ENCODE results near the gene CLDN9. TPM values are rescaled to one million over a fixed set of nuclear protein-coding genes. Genes with fewer than 3 reads are reported as not detected.
A peak's percentile ranks its signal among the peaks of the same experiment; 100 is the strongest.
"Not testable (repeated sequence)": the region's sequence is repeated elsewhere in the genome, so short reads cannot be mapped to it uniquely, and the experiment has no call there.

The CLDN9 gene
- polyA plus RNA-seq, 10 donors: 0.45 to 2.6 (median 1.3) TPM

DNA sequence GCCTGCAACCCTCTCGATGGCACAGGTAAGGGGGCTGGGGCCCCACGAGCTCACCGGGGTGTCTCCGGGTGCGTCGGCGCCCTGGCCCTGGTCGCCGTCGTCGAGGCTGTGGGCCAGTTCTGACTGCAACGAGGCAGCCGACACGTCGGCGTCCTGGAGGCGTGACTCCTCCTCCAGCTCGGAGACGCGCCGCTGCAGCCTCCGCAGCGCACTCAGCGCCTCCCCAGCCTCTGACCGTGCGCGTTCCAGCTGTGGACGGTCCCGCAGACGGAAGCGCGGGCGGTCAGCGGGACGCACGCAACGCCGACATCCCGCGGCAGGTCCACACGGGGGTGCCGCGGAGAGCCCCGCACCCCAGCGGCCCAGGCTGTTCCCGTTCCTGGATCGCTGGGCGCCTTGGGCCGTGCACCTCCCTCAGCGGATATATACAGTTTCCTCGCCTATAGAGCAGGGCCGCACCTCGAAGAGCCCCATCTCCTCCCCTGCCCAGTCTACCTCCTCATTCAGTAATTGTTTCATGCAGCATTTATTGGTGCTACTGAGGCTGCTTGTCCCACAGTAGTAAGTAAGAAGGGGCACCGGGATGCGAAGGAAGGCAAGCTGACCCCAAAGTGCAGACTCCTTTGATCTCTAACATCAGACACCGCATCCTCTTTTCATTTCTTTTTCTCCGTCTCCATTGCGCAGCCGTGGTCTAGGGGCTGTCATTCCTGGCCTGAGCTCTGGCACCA, 16.9 kb downstream of the CLDN9 start:
- peak in 2 of 3 donors; percentile 36 to 66 for DNase-seq

DNA sequence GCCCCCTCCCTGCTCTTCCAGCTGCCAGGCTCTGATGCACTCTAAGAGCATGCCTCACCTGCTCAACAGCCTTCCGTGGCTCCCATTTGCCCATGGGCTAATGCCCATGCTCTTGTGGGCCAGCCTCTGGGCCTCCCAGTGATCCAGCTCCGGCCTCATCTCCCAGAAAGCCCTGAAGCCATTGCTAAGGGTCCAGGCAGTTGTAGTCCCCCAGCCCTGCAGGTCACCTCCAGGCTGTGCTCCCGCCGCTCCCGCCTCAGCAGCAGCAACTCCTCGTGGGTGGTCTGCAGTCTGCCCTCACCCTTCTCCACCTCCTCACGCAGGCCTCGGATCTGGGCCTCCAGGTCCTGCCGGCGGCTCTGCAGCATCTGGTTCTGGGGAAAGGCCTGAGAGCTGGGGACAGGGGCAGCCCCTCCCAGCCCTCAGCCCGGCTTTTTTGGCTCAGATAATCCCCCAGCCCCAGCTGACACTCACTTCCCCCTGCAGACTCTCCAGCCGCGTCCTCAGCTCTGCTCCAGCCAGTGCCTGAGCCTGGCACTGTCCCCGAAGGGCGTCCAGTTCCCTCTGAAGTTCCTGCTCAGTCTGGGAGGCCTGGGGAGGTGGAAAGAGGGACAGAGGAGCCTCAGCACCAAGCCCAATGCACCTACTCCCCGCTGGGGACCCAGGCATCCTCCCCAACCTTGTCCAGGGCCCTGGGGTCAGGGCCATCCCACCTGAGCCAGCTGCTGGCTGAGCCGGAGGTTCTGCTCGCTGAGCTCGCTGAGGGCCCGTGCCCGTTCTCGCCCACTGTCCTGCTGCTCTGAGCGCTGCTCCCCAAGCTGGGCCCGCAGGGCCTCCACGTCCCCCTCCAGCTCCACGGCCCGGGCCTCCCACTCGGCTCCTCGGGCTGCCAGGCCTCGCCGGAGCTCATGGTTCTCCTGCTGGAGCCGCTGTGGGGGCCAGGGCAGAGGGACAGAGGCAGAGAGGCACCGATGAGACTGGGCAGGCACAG, 17.8 kb downstream of the CLDN9 start:
- no peak for DNase-seq

DNA sequence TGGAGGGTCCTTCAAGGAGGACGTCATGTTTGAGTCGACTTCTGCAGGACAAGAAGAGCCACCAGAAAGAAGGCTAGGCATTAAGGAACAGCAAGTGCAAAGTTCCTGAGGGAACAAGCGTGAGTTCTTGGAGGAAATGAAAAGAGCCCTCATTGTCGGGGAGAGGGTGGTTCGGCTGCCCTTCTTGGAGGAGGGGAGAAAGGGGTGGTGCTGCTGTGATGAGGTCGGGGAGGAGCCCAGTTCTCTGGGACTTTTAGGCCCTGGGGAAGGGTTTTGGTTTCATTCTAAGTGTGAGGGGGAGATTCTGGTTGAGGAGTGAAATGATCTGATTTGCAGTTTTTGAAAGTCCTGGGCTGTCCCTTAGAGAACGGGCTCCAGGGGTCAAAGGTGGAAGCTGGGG, 19.9 kb downstream of the CLDN9 start:
- DNase-seq: no peak

DNA sequence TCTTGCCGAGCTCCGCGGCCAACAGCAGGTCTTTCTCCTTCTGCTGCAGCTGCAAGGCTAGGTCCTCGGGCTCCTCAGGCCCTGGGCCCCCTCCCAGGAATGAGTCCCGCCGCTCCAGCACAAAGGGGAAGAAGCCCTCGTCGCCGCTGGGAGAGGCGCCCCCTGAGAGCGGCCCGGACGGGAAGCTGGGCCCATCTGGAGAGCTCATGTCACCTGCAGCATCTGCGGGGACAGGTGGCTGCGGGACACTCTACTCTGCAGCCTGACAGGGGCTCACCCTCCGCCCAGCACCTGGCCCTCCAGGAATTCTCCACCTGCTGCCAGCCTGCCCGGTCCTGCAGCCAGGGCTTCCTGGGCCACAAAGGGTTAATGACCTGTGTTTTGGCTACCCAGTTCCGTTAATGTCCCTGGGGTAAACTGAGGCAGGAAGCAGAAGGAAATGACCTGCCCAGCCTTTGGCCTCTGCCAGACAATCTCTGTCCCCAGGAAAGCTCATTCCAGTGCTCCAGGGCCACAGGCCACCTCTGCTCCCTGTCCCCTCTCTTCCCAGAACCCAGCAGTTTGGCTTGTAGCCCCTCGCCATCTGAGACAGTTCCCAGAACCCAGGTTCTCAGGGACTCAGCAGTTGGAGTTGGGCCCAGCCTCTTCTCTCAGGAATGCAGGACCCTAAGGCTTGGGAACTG, 22.7 kb downstream of the CLDN9 start:
- DNase-seq: peak in 1 of 3 donors; percentile 8

DNA sequence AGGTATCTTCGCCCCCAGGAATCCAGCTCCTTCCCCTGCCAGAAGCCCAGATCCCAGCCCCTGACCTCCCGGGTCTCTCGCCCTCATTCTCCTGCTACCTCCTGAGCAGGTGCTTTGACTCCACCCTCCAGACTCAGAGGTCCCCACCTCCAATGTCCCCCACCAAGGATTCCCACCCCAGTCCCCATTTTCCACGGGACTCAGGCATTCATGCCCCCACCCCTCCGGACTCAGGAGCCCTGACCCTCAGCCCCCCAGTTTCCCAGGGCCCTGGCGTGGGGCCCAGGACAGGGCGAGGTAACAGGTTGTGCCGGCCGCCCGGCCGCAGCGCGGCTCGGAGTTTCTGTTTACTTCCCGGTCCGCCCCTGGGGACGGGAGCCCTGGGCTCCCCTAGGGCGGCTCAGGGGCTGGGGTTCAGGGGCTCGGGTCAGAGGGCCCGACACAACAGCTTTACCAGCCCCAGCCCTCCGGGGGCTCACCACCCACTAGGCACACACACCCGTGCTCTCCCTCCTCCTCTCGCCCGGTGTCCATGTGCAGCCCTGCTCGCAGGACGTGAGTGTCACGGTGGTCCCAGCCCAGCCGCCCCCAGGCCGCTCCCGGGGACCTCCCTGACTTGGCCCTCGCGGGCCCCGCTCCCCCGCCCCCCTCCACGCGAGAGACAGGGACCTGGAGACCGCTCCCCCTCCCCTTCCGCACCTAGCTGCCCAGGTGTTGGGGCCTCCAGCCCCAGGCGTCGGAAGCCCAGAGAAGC, 23.4 kb downstream of the CLDN9 start:
- peak in 1 of 3 donors; percentile 15 for DNase-seq

DNA sequence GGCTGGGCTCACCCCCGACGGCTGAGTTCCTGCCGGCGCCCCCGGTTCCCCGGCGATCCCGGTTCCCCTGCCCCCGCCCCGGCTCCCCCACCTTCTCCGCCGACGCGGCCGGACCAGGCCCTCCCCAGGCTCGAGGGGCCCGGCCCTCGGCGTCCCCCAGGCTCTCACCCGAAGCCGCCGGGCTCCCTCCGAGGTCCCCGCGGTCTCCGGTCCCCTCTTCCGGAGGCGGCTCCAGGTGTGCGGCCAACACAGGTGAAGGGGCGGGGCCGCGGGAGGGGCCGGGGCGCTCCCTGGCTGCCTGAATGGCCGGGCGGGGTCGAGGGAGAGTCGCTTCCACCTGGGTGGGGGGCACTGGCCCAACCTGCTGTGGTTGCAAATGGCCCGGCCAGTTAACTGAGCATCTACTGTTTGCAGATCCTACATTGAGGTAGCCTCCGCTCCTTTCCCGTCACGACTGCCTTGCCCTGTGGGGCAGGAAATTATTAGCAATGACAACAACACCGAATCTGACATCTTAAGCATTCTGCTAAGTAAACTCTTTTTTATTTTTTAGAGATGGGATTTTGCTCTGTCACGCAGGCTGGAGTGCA, 24.1 kb downstream of the CLDN9 start, which contains the start of gene BICDL2:
Gene BICDL2 (minus strand): TSS at position 219 of the 590 bp plus-strand sequence. CDS start 1,448 bp downstream, outside the sequence.
- DNase-seq: no peak

DNA sequence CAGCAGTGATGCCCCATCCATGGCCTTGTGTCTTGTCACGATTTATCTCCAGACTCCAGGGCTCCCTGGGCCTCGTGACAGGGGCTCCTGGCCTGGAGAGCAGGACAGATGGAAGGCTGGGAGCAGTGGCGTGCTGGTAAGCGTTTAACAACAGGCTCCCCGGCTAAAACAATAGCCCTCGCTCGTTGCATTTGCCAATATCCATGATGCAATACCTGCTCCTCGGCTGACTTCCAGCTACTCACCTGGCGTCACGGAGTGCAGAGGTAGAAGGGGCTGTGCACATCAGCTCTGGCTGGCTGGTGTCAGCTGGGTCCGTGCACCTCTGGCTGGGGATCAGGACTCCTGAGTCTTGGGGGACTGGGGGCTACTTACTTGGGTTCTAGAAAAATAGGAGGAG, 25.5 kb downstream of the CLDN9 start:
- no peak for DNase-seq

DNA sequence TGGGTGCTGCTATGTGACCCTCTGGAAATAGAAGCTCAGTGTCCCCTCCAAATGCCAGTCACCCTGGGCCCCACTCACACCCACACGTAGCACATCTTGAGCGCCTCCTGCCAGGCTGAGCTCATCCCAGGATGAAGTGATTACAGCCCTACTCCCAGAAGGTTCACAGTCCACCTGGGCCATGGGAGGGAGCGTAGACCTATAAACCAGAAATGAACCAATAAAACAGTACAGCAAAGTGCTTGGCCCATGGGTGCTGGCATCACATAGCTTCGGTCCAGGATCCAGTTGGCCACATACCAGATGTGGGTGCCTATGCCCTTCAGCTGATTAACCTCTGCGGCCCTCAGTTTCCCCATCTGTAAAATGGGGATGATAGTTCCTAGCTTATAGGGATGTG, 26.2 kb downstream of the CLDN9 start:
- DNase-seq: no peak

DNA sequence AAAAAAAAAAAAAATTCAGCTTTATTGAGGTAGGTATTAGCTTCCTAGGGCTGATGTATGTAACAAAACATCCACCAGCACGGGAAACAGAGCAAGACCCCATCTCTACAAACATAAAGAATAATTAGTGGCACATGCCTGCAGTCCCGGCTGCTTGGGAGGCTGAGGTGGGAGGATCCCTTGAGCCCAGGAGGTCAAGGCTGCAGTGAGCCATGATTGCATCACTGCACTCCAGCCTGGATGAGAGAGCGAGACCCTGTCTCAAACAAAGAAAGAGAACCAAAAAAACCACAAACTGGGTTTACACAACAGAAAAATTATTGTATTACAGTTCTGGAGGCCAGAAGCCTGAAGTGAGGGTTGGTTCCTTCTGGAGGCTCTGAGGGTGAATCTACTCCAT, 29.7 kb downstream of the CLDN9 start:
- no peak for DNase-seq

DNA sequence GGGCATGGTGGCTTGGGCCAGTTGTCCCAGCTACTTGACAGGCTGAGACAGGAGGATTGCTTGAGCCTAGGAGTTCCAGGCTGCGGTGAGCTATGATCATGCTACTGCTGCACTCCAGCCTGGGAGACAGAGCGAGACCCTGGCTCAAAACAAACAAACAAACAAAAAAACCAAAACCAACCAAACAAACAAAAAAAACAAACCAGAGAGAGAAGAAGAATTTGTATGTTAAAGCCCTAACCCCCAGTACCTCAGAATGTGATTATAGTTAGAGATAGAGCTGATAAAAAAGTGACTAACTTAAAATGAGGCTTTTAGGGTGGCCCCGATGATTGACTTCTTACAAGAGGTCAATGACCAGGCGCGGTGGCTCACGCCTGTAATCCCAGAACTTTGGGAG, 32.0 kb downstream of the CLDN9 start:
- DNase-seq: no peak

DNA sequence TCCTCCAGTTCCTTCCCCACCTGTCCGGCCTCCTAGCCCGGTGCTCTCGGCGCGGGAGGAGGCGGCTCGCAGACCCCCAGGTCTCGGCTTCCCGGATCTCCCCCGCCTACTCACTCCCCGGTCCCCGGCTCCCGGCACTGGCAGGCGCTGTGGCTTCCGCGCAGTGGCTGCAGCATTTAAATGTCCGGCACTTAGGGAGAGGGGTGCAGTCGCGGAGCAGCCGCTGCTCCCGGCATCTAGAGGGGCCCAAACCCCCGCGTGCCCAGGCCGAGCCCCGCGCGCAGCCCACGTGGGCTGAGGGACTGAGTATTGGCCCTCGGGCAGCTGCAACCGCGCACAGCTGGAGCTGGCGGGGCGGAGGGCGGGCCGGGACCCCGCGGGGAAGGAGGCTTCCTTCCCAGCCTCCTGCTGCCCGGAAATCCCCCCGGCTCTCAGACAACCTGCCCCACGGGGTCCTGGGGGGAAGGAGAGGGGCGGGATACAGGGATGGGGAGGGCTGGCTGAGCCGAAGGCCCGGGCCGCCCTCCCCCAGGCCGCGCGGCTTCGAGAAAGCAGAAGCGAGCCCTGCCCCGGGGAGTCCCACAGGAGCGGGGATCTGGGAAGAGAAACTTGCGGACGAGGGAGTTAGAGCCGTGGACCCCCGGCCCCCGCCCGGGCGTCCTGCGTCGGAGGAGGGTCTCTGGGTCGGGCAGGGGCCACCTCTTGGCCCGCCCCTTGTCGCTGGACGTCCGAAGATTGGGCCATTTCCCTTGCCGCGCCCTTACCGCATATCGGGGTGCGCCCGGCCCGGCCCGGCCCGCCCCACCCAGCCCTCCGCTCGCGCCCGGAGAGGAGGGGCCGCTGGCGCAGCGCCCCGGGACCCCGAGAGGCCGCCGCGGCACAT, 33.3 kb downstream of the CLDN9 start, which contains the start of gene MMP25:
Gene MMP25 (plus strand): TSS at position 804 of the 883 bp plus-strand sequence. CDS start 357 bp downstream, outside the sequence.
- peak in 1 of 3 donors; percentile 69 for DNase-seq

DNA sequence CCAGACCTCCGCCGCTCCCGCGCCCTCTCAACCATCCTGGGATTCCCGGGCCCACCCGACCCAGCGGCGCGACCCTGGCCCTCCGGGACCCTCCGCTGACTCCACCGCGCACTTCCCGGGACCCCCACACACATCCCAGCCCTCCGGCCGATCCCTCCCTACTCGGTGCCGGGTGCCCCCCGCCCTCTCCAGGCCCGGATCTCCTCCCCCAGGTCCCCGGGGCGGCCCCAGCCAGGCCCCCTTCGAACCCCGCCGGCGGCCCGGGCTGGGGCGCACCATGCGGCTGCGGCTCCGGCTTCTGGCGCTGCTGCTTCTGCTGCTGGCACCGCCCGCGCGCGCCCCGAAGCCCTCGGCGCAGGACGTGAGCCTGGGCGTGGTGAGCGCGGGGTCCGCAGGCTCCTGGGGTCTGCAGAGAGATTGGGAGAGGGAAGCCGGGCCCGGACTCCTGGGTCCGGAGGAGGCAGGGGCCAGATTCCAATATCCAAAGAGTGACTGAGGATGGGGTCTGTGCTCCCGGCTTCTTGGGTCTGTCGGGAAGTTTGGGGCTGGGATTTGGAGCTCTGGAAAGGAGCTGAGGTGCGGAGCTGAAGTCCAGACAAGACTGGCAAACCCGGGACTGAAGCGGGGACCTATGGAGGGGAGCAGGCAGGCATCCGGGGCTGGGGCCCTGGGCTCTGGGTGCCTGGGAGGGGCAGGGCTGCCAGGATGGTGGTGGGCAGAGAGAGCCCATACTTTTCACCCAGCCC, 34.1 kb downstream of the CLDN9 start:
- DNase-seq: no peak

DNA sequence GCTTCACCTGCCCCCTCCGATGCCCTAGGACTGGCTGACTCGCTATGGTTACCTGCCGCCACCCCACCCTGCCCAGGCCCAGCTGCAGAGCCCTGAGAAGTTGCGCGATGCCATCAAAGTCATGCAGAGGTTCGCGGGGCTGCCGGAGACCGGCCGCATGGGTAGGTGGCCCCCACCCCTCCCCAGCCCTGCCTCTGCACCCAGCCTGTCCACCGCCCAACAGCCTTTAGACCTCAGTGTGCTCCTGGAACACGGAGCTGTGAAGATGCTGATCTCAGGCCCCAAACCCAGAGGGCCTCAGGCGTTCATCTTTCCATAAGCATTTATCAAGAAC, 34.6 kb downstream of the CLDN9 start:
- no peak for DNase-seq

DNA sequence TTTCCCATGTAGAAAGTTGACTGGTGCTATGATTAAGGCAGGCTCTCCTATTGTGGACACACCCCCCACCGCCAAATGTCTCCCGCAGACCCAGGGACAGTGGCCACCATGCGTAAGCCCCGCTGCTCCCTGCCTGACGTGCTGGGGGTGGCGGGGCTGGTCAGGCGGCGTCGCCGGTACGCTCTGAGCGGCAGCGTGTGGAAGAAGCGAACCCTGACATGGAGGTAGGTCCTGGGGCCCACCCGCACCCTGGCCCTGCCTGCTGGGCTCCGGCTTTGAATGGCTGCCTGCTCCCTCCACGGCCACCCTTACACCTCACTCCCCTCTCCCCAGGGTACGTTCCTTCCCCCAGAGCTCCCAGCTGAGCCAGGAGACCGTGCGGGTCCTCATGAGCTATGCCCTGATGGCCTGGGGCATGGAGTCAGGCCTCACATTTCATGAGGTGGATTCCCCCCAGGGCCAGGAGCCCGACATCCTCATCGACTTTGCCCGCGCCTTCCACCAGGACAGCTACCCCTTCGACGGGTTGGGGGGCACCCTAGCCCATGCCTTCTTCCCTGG, 37.3 kb downstream of the CLDN9 start:
- no peak for DNase-seq

DNA sequence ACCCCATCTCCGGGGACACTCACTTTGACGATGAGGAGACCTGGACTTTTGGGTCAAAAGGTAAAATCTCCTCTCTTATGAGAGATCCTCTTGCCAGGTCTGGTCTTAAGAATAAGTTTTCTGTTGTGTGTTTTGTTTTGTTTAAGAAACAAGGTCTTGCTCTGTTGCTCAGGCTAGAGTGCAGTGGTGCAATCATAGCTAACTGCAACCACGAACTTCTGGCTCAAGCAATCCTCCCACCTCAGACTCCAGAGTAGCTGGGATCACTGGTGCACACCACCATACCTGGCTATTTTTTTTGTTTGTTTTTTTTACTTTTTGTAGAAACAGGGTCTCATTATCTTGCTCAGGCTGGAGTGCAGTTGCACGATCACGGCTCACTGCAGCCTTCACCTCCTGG, 37.8 kb downstream of the CLDN9 start:
- no peak for DNase-seq

DNA sequence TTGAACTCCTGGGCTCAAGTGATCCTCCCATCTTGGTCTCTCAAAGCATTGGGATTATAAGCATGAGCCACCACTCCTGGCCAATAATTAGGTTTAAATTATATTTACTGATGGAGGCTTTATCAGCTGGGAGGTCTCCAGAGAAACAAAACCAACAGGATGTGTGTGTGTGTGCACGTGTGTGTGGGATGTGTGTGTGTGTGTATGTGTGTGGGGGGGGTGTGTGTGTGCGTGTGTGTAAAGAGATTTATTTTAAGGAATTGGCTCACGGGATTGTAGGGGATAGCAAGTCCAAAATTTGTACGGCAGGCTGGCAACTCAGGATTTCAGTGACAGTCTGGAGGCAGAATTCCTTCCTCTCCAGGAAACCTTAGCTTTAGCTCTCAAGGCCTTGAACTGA, 38.3 kb downstream of the CLDN9 start:
- DNase-seq: no peak

DNA sequence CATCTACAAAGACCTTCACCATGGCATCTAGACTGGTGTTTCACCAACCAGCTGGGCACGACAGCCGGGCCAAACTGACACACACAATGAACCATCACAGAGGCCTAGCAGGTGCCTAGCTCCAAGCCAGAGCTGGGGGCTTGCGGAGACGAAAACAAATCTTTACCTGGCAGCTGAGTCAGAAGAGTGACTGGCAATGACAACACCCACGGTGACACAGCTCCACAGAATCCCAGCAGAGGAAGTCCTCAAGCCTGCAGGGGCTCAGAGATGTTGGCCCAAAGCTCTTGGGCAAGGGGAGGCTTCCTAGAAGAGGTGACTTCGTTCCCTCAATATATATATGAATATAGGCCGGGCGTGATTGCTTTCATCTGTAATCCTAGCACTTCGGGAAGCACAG, 38.8 kb downstream of the CLDN9 start:
- no peak for DNase-seq

DNA sequence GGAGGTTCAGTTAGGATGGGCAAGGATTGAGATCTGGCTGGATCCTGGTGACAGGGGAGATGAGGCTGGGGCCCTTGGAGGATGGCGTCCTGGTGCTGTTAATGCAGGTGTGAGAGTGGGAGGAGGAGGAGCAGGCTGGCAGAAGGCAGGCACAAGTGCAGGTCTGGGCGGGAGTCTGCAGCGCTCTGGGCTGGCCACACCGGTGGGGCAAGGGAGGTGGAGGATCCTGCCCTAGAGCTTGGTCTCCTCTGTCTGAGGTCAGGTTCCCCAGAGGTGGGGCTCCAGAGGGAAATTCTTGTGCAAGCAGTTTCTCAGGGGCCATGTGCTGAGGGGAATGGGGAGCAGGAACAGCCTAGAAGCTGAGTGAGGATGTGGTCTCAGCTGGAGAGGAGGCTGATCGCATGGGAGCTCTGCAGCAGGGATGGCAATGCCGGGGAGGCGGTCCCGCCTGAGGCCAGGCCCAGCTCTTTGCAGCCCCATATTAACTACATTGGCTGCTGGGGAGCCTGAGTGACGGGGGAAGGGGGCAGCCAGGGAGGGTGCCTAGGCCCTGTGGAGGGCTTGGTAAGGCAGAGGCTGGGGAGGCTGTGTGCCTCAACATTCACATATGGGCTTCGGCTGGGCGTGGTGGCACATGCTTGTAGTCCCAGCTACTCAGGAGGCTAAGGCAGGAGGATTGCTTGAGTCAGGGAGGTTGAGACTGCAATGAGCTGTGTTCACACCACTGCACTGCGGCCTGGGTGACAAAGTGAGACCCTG, 40.0 kb downstream of the CLDN9 start:
- not testable (repeated sequence) for DNase-seq
